Putamen (tissue), 1 donor: ENCODE results near the gene TRABD2B.

Source experiments
- DNase-seq: peaks from one replicate; pipeline ENCODE4 v3.0.0-alpha.2; 2016; ENCODE audit warnings: low spot score

The TRABD2B gene

GRCh38 chr1:47935856-47936255 is 61.3 kb downstream of the TRABD2B start:
- no peak for DNase-seq

- DNase-seq = no peak
Measured at GRCh38 chr1:47935163-47935562, 62.0 kb downstream of the TRABD2B start.

- DNase-seq = no peak
Measured at GRCh38 chr1:47934243-47934805, 62.9 kb downstream of the TRABD2B start.

GRCh38 chr1:47932743-47933142 is 64.4 kb downstream of the TRABD2B start:
- DNase-seq = no peak

GRCh38 chr1:47931395-47931794 is 65.8 kb downstream of the TRABD2B start:
- no peak for DNase-seq

- no peak for DNase-seq
Measured at GRCh38 chr1:47930210-47930840, 66.9 kb downstream of the TRABD2B start.

- no peak for DNase-seq
Measured at GRCh38 chr1:47927165-47927564, 70.0 kb downstream of the TRABD2B start.

GRCh38 chr1:47926461-47926999 is 70.7 kb downstream of the TRABD2B start:
- no peak for DNase-seq

GRCh38 chr1:47924270-47925048 is 72.7 kb downstream of the TRABD2B start:
- DNase-seq = no peak

GRCh38 chr1:47921935-47922415 is 75.2 kb downstream of the TRABD2B start:
- DNase-seq = no peak

GRCh38 chr1:47919113-47919833 is 77.9 kb downstream of the TRABD2B start:
- no peak for DNase-seq

GRCh38 chr1:47918257-47918867 is 78.8 kb downstream of the TRABD2B start:
- DNase-seq = no peak

- DNase-seq = no peak
Measured at GRCh38 chr1:47917687-47918086, 79.5 kb downstream of the TRABD2B start.

- no peak for DNase-seq
Measured at GRCh38 chr1:47915677-47916353, 81.4 kb downstream of the TRABD2B start.

- no peak for DNase-seq
Measured at GRCh38 chr1:47914952-47915676, 82.1 kb downstream of the TRABD2B start.

GRCh38 chr1:47914218-47914938 is 82.8 kb downstream of the TRABD2B start:
- no peak for DNase-seq

- no peak for DNase-seq
Measured at GRCh38 chr1:47913225-47913823, 83.9 kb downstream of the TRABD2B start.

GRCh38 chr1:47912756-47913155 is 84.4 kb downstream of the TRABD2B start:
- no peak for DNase-seq

- no peak for DNase-seq
Measured at GRCh38 chr1:47911892-47912291, 85.3 kb downstream of the TRABD2B start.
